Loucy (cell line): ENCODE results near the gene UBE3C.
A peak's percentile ranks its signal among the peaks of the same experiment; 100 is the strongest.

Source experiments
- H2AFZ ChIP-seq: fragments of 200-600 bp; sonication (generic); 2 replicates; pipeline ENCODE4 v1.6.0; 2016; ENCODE audit warnings: antibody characterized with exemption, mild to moderate bottlenecking, low read length, moderate library complexity
- H3F3A ChIP-seq: fragments of 200-600 bp; 2 replicates; pipeline ENCODE4 v1.6.0; 2016; ENCODE audit warnings: antibody characterized with exemption, low read depth, mild to moderate bottlenecking
- H3K27me3 ChIP-seq: fragments of 200-600 bp; sonication (generic); 2 replicates; pipeline ENCODE4 v1.6.1; 2014; ENCODE audit warnings: low read length, mild to moderate bottlenecking; ENCODE audit not compliant: insufficient read depth, poor library complexity, severe bottlenecking
- H3K36me3 ChIP-seq: fragments of 200-600 bp; sonication (generic); 2 replicates; pipeline ENCODE4 v1.6.1; 2016; ENCODE audit warnings: low read length; ENCODE audit not compliant: insufficient read depth
- H3K4me1 ChIP-seq: fragments of 200-600 bp; sonication (generic); 2 replicates; pipeline ENCODE4 v1.5.1; 2014; ENCODE audit warnings: low read length, mild to moderate bottlenecking; ENCODE audit not compliant: insufficient read depth, poor library complexity, severe bottlenecking
- H3K4me2 ChIP-seq: fragments of 200-600 bp; sonication (generic); 2 replicates; pipeline ENCODE4 v1.6.0; 2014; ENCODE audit warnings: antibody characterized with exemption, low read length, low read depth, mild to moderate bottlenecking; ENCODE audit not compliant: poor library complexity, severe bottlenecking
- H3K4me3 ChIP-seq: fragments of 200-600 bp; sonication (generic); 2 replicates; pipeline ENCODE4 v1.5.1; 2014; ENCODE audit warnings: low read length, mild to moderate bottlenecking, mixed read lengths; ENCODE audit not compliant: poor library complexity, severe bottlenecking
- H3K79me2 ChIP-seq: fragments of 200-600 bp; sonication (generic); 2 replicates; pipeline ENCODE4 v1.6.1; 2014; ENCODE audit warnings: low read length; ENCODE audit not compliant: insufficient read depth
- H3K9ac ChIP-seq: fragments of 200-600 bp; sonication (generic); 2 replicates; pipeline ENCODE4 v1.6.0; 2014; ENCODE audit warnings: mild to moderate bottlenecking, low read depth, low read length, moderate library complexity; ENCODE audit not compliant: poor library complexity, severe bottlenecking
- H3K9me2 ChIP-seq: fragments of 200-600 bp; sonication (generic); replicated peaks from 2 replicates; pipeline ENCODE4 v1.6.1; 2016; ENCODE audit warnings: low read depth, low read length, mixed read lengths
- H3K9me3 ChIP-seq: fragments of 200-600 bp; sonication (generic); 2 replicates; pipeline ENCODE4 v1.6.1; 2014; ENCODE audit warnings: mild to moderate bottlenecking, antibody characterized with exemption, low read length, low read depth; ENCODE audit not compliant: insufficient read depth
- H4K20me1 ChIP-seq: fragments of 200-600 bp; sonication (generic); 2 replicates; pipeline ENCODE4 v1.6.0; 2014; ENCODE audit warnings: antibody characterized with exemption, low read length, mild to moderate bottlenecking; ENCODE audit not compliant: insufficient read depth, poor library complexity, severe bottlenecking
- CTCF ChIP-seq: fragments of 200-600 bp; sonication (generic); conservative IDR thresholded peaks from 2 replicates; pipeline ENCODE4 v1.5.1; 2014; ENCODE audit warnings: mild to moderate bottlenecking, antibody characterized with exemption, low read length
- EZH2phosphoT487 ChIP-seq: fragments of 200-600 bp; IDR thresholded peaks from 2 replicates; pipeline ENCODE4 v1.6.1; 2018; ENCODE audit warnings: antibody characterized with exemption, mild to moderate bottlenecking, moderate library complexity, borderline replicate concordance

The UBE3C gene

GRCh38 chr7:157136372-157136771, 2.4 kb upstream of the UBE3C start:
- Histone ChIP-seq H3K36me3 (no peaks in the 10 kb centered on the region), H4K20me1 (peaks cover 23% of the 10 kb centered on the region), H3K9me3 (no peaks in the 10 kb centered on the region), H3K27me3 (no peaks in the 10 kb centered on the region), H3K79me2 (peaks cover 29% of the 10 kb centered on the region), H3K4me1 (peaks cover 18% of the 10 kb centered on the region), H3K9ac (no peak overlapping the region), H3K4me2 (peak overlapping the region; percentile 4), H3F3A (no peaks in the 10 kb centered on the region), H3K9me2 (no peaks in the 10 kb centered on the region), H2AFZ (peak overlapping the region; percentile 55), H3K4me3 (no peak overlapping the region)
- TF ChIP-seq CTCF (peak; percentile 43), EZH2phosphoT487 (no peak)

- peaks cover 40% of the 10 kb centered on the region for H4K20me1 ChIP-seq
- H3K4me2 ChIP-seq: peak overlapping the region; percentile 88
- no peaks in the 10 kb centered on the region for H3K36me3 ChIP-seq
- H3K27me3 ChIP-seq: no peaks in the 10 kb centered on the region
- peak overlapping the region; percentile 74 for H3K4me3 ChIP-seq
- H3K4me1 ChIP-seq: peaks cover 31% of the 10 kb centered on the region
- H3K9me3 ChIP-seq: no peaks in the 10 kb centered on the region
- peak overlapping the region; percentile 74 for H3K9ac ChIP-seq
- TF ChIP-seq EZH2phosphoT487: no peak
- no peak for TF ChIP-seq CTCF
- H3K79me2 ChIP-seq: peaks cover 46% of the 10 kb centered on the region
- H3F3A ChIP-seq: no peaks in the 10 kb centered on the region
- H3K9me2 ChIP-seq: no peaks in the 10 kb centered on the region
- H2AFZ ChIP-seq: peak overlapping the region; percentile 67
These were observed 664 bp upstream of the UBE3C start for GRCh38 chr7:157138101-157138423.

- H4K20me1 ChIP-seq: peaks cover 52% of the 10 kb centered on the region
- no peaks in the 10 kb centered on the region for H3K36me3 ChIP-seq
- H3K9me2 ChIP-seq: no peaks in the 10 kb centered on the region
- peaks cover 43% of the 10 kb centered on the region for H3K4me1 ChIP-seq
- H2AFZ ChIP-seq: no peak overlapping the region
- peak overlapping the region; percentile 84 for H3K4me2 ChIP-seq
- no peaks in the 10 kb centered on the region for H3K9me3 ChIP-seq
- TF ChIP-seq CTCF: no peak
- no peak for TF ChIP-seq EZH2phosphoT487
- H3K79me2 ChIP-seq: peaks cover 58% of the 10 kb centered on the region
- no peaks in the 10 kb centered on the region for H3F3A ChIP-seq
- H3K9ac ChIP-seq: peak overlapping the region; percentile 92
- peak overlapping the region; percentile 91 for H3K4me3 ChIP-seq
- no peaks in the 10 kb centered on the region for H3K27me3 ChIP-seq
These were observed 534 bp downstream of the UBE3C start for GRCh38 chr7:157139111-157139809.
